H9 (cell line): ENCODE data around the gene DMPK. TPM values are rescaled to one million over a fixed set of nuclear protein-coding genes. Genes with fewer than 3 reads are reported as not detected.

ENCODE experiments used
- DNase-seq: peaks from one replicate; pipeline ENCODE4 v3.0.0-alpha.2; 2017
- H2AFZ ChIP-seq: one replicate; pipeline ENCODE4 v1.6.1; 2013; ENCODE audit warnings: mild to moderate bottlenecking, low read length, control low read depth, moderate library complexity
- H2AK5ac ChIP-seq: 2 replicates; pipeline ENCODE4 v1.6.1; 2013; ENCODE audit warnings: low read length, control low read depth, mixed read lengths; ENCODE audit not compliant: insufficient read length
- H2BK120ac ChIP-seq: one replicate; pipeline ENCODE4 v1.6.1; 2013; ENCODE audit warnings: low read depth, mild to moderate bottlenecking, low read length, control low read depth, inconsistent platforms; ENCODE audit not compliant: poor library complexity, severe bottlenecking
- H2BK12ac ChIP-seq: 2 replicates; pipeline ENCODE4 v1.6.1; 2013; ENCODE audit warnings: low read length, control low read depth, mixed read lengths, low read depth; ENCODE audit not compliant: insufficient read length
- H2BK15ac ChIP-seq: 2 replicates; pipeline ENCODE4 v1.6.1; 2013; ENCODE audit warnings: low read depth, low read length, control low read depth
- H2BK20ac ChIP-seq: one replicate; pipeline ENCODE4 v1.6.1; 2013; ENCODE audit warnings: low read depth, mild to moderate bottlenecking, low read length, control low read depth, inconsistent platforms; ENCODE audit not compliant: poor library complexity, severe bottlenecking
- H2BK5ac ChIP-seq: 2 replicates; pipeline ENCODE4 v1.6.1; 2013; ENCODE audit warnings: low read length, control low read depth, mixed read lengths; ENCODE audit not compliant: insufficient read length
- H3K14ac ChIP-seq: 2 replicates; pipeline ENCODE4 v1.6.1; 2013; ENCODE audit warnings: low read length, control low read depth; ENCODE audit not compliant: insufficient read depth
- H3K18ac ChIP-seq: 2 replicates; pipeline ENCODE4 v1.6.1; 2013; ENCODE audit warnings: low read depth, mild to moderate bottlenecking, mixed read lengths, low read length, control low read depth; ENCODE audit not compliant: insufficient read length
- H3K23ac ChIP-seq: 2 replicates; pipeline ENCODE4 v1.6.1; 2013; ENCODE audit warnings: low read length, control low read depth, mixed read lengths, low read depth; ENCODE audit not compliant: insufficient read length
- H3K23me2 ChIP-seq: 2 replicates; pipeline ENCODE4 v1.6.1; 2013; ENCODE audit warnings: low read depth, mild to moderate bottlenecking, mixed read lengths, low read length, control low read depth; ENCODE audit not compliant: insufficient read length, poor library complexity, severe bottlenecking
- H3K27ac ChIP-seq: 2 replicates; pipeline ENCODE4 v1.5.1; 2013; ENCODE audit warnings: low read length, control low read depth, mixed read lengths, low read depth; ENCODE audit not compliant: insufficient read length
- H3K27me3 ChIP-seq: 2 replicates; pipeline ENCODE4 v1.6.1; 2013; ENCODE audit warnings: low read length, control low read depth, inconsistent platforms; ENCODE audit not compliant: insufficient read depth
- H3K4ac ChIP-seq: 2 replicates; pipeline ENCODE4 v1.6.1; 2013; ENCODE audit warnings: low read depth, mild to moderate bottlenecking, control low read depth, inconsistent platforms, low read length, moderate library complexity
- H3K4me1 ChIP-seq: 2 replicates; pipeline ENCODE4 v1.6.1; 2013; ENCODE audit warnings: low read length, control low read depth, inconsistent platforms; ENCODE audit not compliant: insufficient read depth
- H3K4me2 ChIP-seq: 2 replicates; pipeline ENCODE4 v1.6.1; 2013; ENCODE audit warnings: low read length, control low read depth, mixed read lengths; ENCODE audit not compliant: insufficient read length, insufficient read depth
- H3K56ac ChIP-seq: 2 replicates; pipeline ENCODE4 v1.6.1; 2013; ENCODE audit warnings: low read depth, mild to moderate bottlenecking, mixed read lengths, low read length, control low read depth; ENCODE audit not compliant: insufficient read length
- H3K79me1 ChIP-seq: 2 replicates; pipeline ENCODE4 v1.6.1; 2013; ENCODE audit warnings: low read depth, mild to moderate bottlenecking, moderate library complexity, low read length, control low read depth, inconsistent platforms; ENCODE audit not compliant: insufficient read depth, poor library complexity, severe bottlenecking
- H3K79me2 ChIP-seq: 2 replicates; pipeline ENCODE4 v1.6.1; 2013; ENCODE audit warnings: low read length, control low read depth, inconsistent platforms; ENCODE audit not compliant: insufficient read depth
- H3K9ac ChIP-seq: 2 replicates; pipeline ENCODE4 v1.6.1; 2013; ENCODE audit warnings: low read length, control low read depth, mixed read lengths; ENCODE audit not compliant: insufficient read length; ENCODE audit errors: extremely low read depth
- H3K9me3 ChIP-seq: one replicate; pipeline ENCODE4 v1.6.1; 2013; ENCODE audit warnings: low read depth, low read length, inconsistent platforms; ENCODE audit not compliant: control insufficient read depth
- H3T11ph ChIP-seq: one replicate; pipeline ENCODE4 v1.6.1; 2013; ENCODE audit warnings: mild to moderate bottlenecking, low read length, control low read depth, inconsistent platforms
- H4K20me1 ChIP-seq: one replicate; pipeline ENCODE4 v1.6.1; 2013; ENCODE audit not compliant: control insufficient read depth, insufficient read length, insufficient read depth
- H4K5ac ChIP-seq: 2 replicates; pipeline ENCODE4 v1.6.1; 2013; ENCODE audit warnings: low read depth, mild to moderate bottlenecking, mixed read lengths, low read length, control low read depth; ENCODE audit not compliant: insufficient read length
- H4K8ac ChIP-seq: replicated peaks from 2 replicates; pipeline ENCODE4 v1.6.1; 2013; ENCODE audit warnings: low read length, control low read depth, mixed read lengths, low read depth; ENCODE audit not compliant: insufficient read length
- H4K91ac ChIP-seq: 2 replicates; pipeline ENCODE4 v1.6.1; 2013; ENCODE audit warnings: low read depth, mild to moderate bottlenecking, moderate library complexity, mixed read lengths, low read length, control low read depth; ENCODE audit not compliant: insufficient read length
- H3K27ac Mint-ChIP-seq, 3 experiments: 2 replicates in 2 of 3; 3 replicates in 1 of 3; pipeline ENCODE4 v1.8.0; 2020 to 2021; ENCODE audit warnings: mixed read lengths in 3 of 3, mild to moderate bottlenecking in 1 of 3, moderate library complexity in 1 of 3
- H3K27me3 Mint-ChIP-seq: 2 replicates; pipeline ENCODE4 v1.8.0; 2021; ENCODE audit warnings: low read depth, mild to moderate bottlenecking, moderate library complexity, mixed read lengths
- H3K36me3 Mint-ChIP-seq, 3 experiments: 2 replicates in 2 of 3; 3 replicates in 1 of 3; pipeline ENCODE4 v1.8.0; 2020 to 2021; ENCODE audit warnings: low read depth in 3 of 3, mixed read lengths in 3 of 3; ENCODE audit not compliant: insufficient read depth in 1 of 3
- H3K4me1 Mint-ChIP-seq, 2 experiments: 2 replicates each; pipeline ENCODE4 v1.8.0; 2020; ENCODE audit warnings: mixed read lengths in 2 of 2
- H3K4me3 Mint-ChIP-seq, 2 experiments: 2 replicates in 1 of 2; 3 replicates in 1 of 2; pipeline ENCODE4 v1.8.0; 2020 to 2021; ENCODE audit warnings: mild to moderate bottlenecking in 2 of 2, mixed read lengths in 2 of 2, moderate library complexity in 1 of 2
- H3K9me3 Mint-ChIP-seq, 2 experiments: 2 replicates in 1 of 2; 3 replicates in 1 of 2; pipeline ENCODE4 v1.8.0; 2020; ENCODE audit warnings: mild to moderate bottlenecking in 2 of 2, mixed read lengths in 2 of 2, moderate library complexity in 1 of 2
- WGBS: extraction: QIAGEN DNeasy Blood & Tissue Kit; methylation state at CpG from one replicate; pipeline ENCODE4 v1.1.7; 2013; ENCODE audit warnings: missing lambda C conversion rate, low lambda C conversion rate, mixed read lengths; ENCODE audit not compliant: insufficient read length; ENCODE audit errors: extremely low coverage; 5-methylcytosine and 5-hydroxymethylcytosine counted together
- total RNA-seq: library from RNA; stranded (reverse); gene quantifications from 2 replicates; pipeline ENCODE4 v1.2.1, GENCODE V29; 2021
- TF ChIP-seq, protein P1 (sequence below): fragments of 200-600 bp; sonication (generic); conservative IDR thresholded peaks from 3 replicates; pipeline ENCODE4 v1.8.0; 2021; ENCODE audit warnings: antibody characterized with exemption, mild to moderate bottlenecking

Gene DMPK
- total RNA-seq, 1 experiment from 2014 or later = 67.4 TPM

- H3K9ac ChIP-seq = no peak overlapping the region
- H3K9me3 Mint-ChIP-seq = no peaks in the 10 kb centered on the region
- H4K91ac ChIP-seq = no peak overlapping the region
- H3K4me1 ChIP-seq = 0 out of 2 replicates have a peak, but pooled peaks cover 1% of the 10 kb centered on the region
- H3K36me3 Mint-ChIP-seq = peaks cover 32 to 72% (median 69%) of the 10 kb centered on the region in 3 experiments
- H2BK120ac ChIP-seq = no peak overlapping the region
- H2AFZ ChIP-seq = no peak overlapping the region
- WGBS = no CpG with 5 or more reads among the region's 10 CpGs
- H3K23ac ChIP-seq = no peak overlapping the region
- no peak overlapping the region for H3T11ph ChIP-seq
- TF ChIP-seq, protein P1, sequence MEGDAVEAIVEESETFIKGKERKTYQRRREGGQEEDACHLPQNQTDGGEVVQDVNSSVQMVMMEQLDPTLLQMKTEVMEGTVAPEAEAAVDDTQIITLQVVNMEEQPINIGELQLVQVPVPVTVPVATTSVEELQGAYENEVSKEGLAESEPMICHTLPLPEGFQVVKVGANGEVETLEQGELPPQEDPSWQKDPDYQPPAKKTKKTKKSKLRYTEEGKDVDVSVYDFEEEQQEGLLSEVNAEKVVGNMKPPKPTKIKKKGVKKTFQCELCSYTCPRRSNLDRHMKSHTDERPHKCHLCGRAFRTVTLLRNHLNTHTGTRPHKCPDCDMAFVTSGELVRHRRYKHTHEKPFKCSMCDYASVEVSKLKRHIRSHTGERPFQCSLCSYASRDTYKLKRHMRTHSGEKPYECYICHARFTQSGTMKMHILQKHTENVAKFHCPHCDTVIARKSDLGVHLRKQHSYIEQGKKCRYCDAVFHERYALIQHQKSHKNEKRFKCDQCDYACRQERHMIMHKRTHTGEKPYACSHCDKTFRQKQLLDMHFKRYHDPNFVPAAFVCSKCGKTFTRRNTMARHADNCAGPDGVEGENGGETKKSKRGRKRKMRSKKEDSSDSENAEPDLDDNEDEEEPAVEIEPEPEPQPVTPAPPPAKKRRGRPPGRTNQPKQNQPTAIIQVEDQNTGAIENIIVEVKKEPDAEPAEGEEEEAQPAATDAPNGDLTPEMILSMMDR = no peak
- H2BK12ac ChIP-seq = no peak overlapping the region
- H3K27ac ChIP-seq = no peak overlapping the region
- no peaks in the 10 kb centered on the region for H4K20me1 ChIP-seq
- no peak overlapping the region for H3K4ac ChIP-seq
- H3K27ac Mint-ChIP-seq = peak overlapping the region in 2 of 3 experiments; percentile 52 to 59; a peak in 2 of 7 replicates
- no peaks in the 10 kb centered on the region for H3K23me2 ChIP-seq
- H3K79me1 ChIP-seq = no peaks in the 10 kb centered on the region
- H3K27me3 Mint-ChIP-seq = no peaks in the 10 kb centered on the region
- H3K56ac ChIP-seq = no peak overlapping the region
- no peak overlapping the region for H3K4me3 Mint-ChIP-seq
- no peak overlapping the region for H2BK15ac ChIP-seq
- no peak overlapping the region for H3K18ac ChIP-seq
- H3K4me2 ChIP-seq = no peak overlapping the region
- H2AK5ac ChIP-seq = no peak overlapping the region
- H3K4me1 Mint-ChIP-seq = peaks cover 18 to 29% of the 10 kb centered on the region in 2 experiments
- H4K5ac ChIP-seq = no peak overlapping the region
- H3K9me3 ChIP-seq = no peaks in the 10 kb centered on the region
- H3K14ac ChIP-seq = no peak overlapping the region
- H4K8ac ChIP-seq = no peak overlapping the region
- no peak overlapping the region for H2BK5ac ChIP-seq
- H3K79me2 ChIP-seq = no peaks in the 10 kb centered on the region
- no peaks in the 10 kb centered on the region for H3K27me3 ChIP-seq
- no peak for DNase-seq
- no peak overlapping the region for H2BK20ac ChIP-seq
Observed at GRCh38 chr19:45821570-45821969, 39.3 kb upstream of the DMPK start.
